ENCODE data around the gene PRKCA. TPM values are rescaled to one million over a fixed set of nuclear protein-coding genes. Genes with fewer than 3 reads are reported as not detected.
A peak's percentile ranks its signal among the peaks of the same experiment; 100 is the strongest.

The PRKCA gene
- polyA plus RNA-seq, 2 of the 4 experiments (the other 2 are of a cell fraction) = 28.8 to 65.0 TPM

DNA sequence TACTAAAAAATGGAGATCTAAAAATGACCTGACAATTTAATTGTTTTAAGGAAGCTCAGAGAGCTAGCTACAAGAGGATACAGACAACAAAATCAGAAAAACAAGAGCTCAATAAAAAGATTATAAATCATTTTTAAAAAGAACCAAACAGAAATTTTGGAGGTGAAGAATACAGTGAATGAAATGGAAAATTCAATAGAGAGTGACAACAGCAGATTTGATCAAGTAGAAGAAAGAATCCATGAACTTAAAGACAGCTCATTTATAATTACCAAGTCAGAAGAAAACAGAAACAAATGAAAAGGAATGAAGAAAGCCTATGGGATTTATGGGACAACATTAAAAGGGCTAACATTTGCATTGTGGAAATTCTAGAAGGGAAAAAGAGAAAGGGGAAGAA, 395.9 kb downstream of the PRKCA start (continued):
- TF ChIP-seq, protein P1, sequence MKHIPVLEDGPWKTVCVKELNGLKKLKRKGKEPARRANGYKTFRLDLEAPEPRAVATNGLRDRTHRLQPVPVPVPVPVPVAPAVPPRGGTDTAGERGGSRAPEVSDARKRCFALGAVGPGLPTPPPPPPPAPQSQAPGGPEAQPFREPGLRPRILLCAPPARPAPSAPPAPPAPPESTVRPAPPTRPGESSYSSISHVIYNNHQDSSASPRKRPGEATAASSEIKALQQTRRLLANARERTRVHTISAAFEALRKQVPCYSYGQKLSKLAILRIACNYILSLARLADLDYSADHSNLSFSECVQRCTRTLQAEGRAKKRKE (CRISPR knock-in tag; IDR thresholded peaks at IDR 0.05; ENCODE audit: low read depth) = no peak
- TF ChIP-seq, protein P2, sequence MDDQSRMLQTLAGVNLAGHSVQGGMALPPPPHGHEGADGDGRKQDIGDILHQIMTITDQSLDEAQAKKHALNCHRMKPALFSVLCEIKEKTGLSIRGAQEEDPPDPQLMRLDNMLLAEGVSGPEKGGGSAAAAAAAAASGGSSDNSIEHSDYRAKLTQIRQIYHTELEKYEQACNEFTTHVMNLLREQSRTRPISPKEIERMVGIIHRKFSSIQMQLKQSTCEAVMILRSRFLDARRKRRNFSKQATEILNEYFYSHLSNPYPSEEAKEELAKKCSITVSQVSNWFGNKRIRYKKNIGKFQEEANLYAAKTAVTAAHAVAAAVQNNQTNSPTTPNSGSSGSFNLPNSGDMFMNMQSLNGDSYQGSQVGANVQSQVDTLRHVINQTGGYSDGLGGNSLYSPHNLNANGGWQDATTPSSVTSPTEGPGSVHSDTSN (IDR thresholded peaks at IDR 0.05) = no peak
- no peak for TF ChIP-seq KDM1A (IDR thresholded peaks at IDR 0.05; ENCODE audit: low read depth)
- no peak for TF ChIP-seq MAFK (IDR thresholded peaks at IDR 0.05; ENCODE audit: partially characterized antibody)
- TF ChIP-seq FOSL2 (IDR thresholded peaks at IDR 0.05) = no peak
- no peak for TF ChIP-seq FOSL2 (CRISPR knock-in tag; IDR thresholded peaks at IDR 0.05)
- TF ChIP-seq NPAS2 (CRISPR knock-in tag; IDR thresholded peaks at IDR 0.05; ENCODE audit: borderline replicate concordance) = no peak
- TF ChIP-seq NFE2L2 (conservative IDR thresholded peaks at IDR 0.05; ENCODE audit: low read length) = no peak
- TF ChIP-seq FOXS1 (CRISPR knock-in tag; IDR thresholded peaks at IDR 0.05) = no peak
- no peak for TF ChIP-seq ZFP36 (IDR thresholded peaks at IDR 0.05; ENCODE audit: borderline replicate concordance, partially characterized antibody)
- TF ChIP-seq TFCP2L1 (CRISPR knock-in tag; IDR thresholded peaks at IDR 0.05) = no peak
- no peak for TF ChIP-seq EP300 (IDR thresholded peaks at IDR 0.05)

DNA sequence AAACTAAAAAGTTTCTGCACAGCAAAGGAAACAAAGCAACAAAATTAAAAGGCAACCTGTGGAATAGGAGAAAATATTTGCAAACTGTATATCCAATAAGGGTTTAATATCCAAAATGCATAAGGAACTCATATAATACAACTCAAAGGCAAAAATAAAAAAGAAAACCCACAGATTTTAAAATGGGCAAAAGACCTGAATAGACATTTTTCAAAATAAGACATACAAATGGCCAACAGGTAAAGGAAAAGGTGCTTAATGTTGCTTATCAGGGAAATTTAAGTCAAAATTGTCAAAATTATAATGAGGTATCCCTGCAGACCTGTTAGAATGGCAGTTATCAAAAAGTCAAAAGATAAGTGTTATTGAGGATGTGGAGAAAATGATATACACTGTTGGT, 399.0 kb downstream of the PRKCA start:
- DNase-seq (ENCODE audit: low read depth in 1 of 2, low spot score in 1 of 2) (no peak), FAIRE-seq (no peak), ATAC-seq (no peak)
- POLR2A ChIA-PET = no interaction called here
- no peak overlapping the region for H3K27ac ChIP-seq
- peak; percentile 55 for TF ChIP-seq MAFK (IDR thresholded peaks at IDR 0.05; ENCODE audit: partially characterized antibody)
- no peak for TF ChIP-seq FOSB (CRISPR knock-in tag; IDR thresholded peaks at IDR 0.05)
- TF ChIP-seq ZFP36 (IDR thresholded peaks at IDR 0.05; ENCODE audit: borderline replicate concordance, partially characterized antibody) = no peak
- H3K4me1 ChIP-seq = peaks cover 18% of the 10 kb centered on the region
- CTCF ChIA-PET = interaction anchor here (0.7 kb wide), 1 partner anchor 13 kb away, joined by 3 read pairs; no protein-coding TSS in a partner anchor
- H3K4me3 ChIP-seq = no peak overlapping the region
- H3K9me3 ChIP-seq = peaks cover 15% of the 10 kb centered on the region; the same call in 2 of the 3 replicates
- no peak overlapping the region for H3K4me2 ChIP-seq

DNA sequence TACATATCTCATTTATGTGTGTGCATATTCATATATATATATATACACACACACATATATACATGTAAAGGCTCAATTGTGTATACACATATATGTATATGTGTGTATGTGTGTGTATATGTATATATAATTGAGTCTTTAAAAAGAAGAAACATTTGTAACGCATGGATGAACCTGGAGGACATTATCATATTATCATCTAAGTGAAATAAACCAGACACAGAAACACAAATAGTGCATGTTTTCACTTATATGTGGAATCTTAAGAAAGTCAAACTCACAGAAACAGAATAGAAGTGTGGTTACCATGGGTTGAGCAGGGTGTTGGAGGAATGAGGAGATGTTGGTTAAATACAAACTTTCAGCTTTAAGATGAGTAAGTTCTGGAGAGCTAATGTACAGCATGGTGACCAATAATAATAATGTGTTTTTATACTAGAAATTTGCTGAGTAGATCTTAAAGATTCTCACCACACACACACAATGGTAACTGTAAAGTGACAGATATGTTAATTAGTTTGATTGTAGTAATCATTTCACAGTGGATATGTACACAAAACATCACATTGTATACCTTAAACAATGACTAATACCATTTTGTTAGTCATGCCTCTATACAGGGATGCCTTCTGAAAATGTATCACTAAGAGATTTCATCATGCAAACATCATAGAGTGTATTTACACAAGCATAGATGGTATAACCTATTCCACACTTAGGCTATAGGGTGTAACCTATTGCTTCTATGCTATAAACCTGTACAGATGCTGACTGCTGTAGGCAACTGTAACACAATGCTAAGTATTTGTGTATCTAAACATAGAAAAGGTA, 399.9 kb downstream of the PRKCA start:
- POLR2A ChIA-PET = no interaction called here
- peak; percentile 28 for FAIRE-seq
- TF ChIP-seq GATA3 (IDR thresholded peaks at IDR 0.05; ENCODE audit: borderline replicate concordance) = peak; percentile 40; the same call in 1 of the 2 replicates
- no peak for TF ChIP-seq RAD21 (conservative IDR thresholded peaks at IDR 0.05 in 1 of 2, IDR thresholded peaks at IDR 0.05 in 1 of 2)
- peak; percentile 56; the same call in 1 of the 2 replicates for TF ChIP-seq JUNB (IDR thresholded peaks at IDR 0.05)
- TF ChIP-seq FOSL2 (IDR thresholded peaks at IDR 0.05) = 0 out of 2 replicates have a peak, but pooled peaks have one; percentile 23
- TF ChIP-seq FOSL2 (CRISPR knock-in tag; IDR thresholded peaks at IDR 0.05) = peak; percentile 89
- TF ChIP-seq CEBPB (IDR thresholded peaks at IDR 0.05) = peak in 1 of 2 experiments; percentile 77; a peak in 2 of 4 replicates
- no peak for TF ChIP-seq POLR2A (IDR thresholded peaks at IDR 0.05; ENCODE audit: low read length)
- TF ChIP-seq CBX8 (IDR thresholded peaks at IDR 0.05) = no peak
- no peak for TF ChIP-seq HDAC2 (IDR thresholded peaks at IDR 0.05)
- no peak for TF ChIP-seq RNF2 (IDR thresholded peaks at IDR 0.05; ENCODE audit: borderline replicate concordance, low read depth)
- TF ChIP-seq MAFK (IDR thresholded peaks at IDR 0.05; ENCODE audit: partially characterized antibody) = no peak
- no peak for TF ChIP-seq ELK1 (IDR thresholded peaks at IDR 0.05; ENCODE audit: low read depth, low read length)
- Histone ChIP-seq H3K9me3 (peaks cover 15% of the 10 kb centered on the region; the same call in 2 of the 3 replicates), H3K27ac (peak overlapping the region; percentile 9 to 28; a peak in 2 of 6 replicates), H3K4me1 (peaks cover 18% of the 10 kb centered on the region), H3K4me3 (no peak overlapping the region), H3K4me2 (peak overlapping the region; percentile 42)
- CTCF ChIA-PET = interaction anchor here (0.8 to 0.9 kb wide), 2 partner anchors 11 to 12 kb away, joined by 3 read pairs; no protein-coding TSS in a partner anchor
- DNase-seq (ENCODE audit: low read depth in 1 of 2, low spot score in 1 of 2) = peak in 1 of 2 experiments; percentile 46
- 90% methylated on average over 1 of the region's 1 CpG for WGBS (ENCODE audit: missing lambda C conversion rate)
- ATAC-seq = peak; percentile 73 to 81; a peak in 4 of 6 replicates
